ENCODE data around the gene ZGLP1.
"Not testable (repeated sequence)": the region's sequence is repeated elsewhere in the genome, so short reads cannot be mapped to it uniquely, and the experiment has no call there.

- TF ChIP-seq FOXK2 (IDR thresholded peaks at IDR 0.05); FOXA1 (IDR thresholded peaks at IDR 0.05); BHLHE40 (IDR thresholded peaks at IDR 0.05; ENCODE audit: borderline replicate concordance); TARDBP (IDR thresholded peaks at IDR 0.05); SP1 (IDR thresholded peaks at IDR 0.05): not testable (repeated sequence)
Observed at GRCh38 chr19:10336725-10337124, 27.1 kb upstream of the ZGLP1 start.

All from HEK293T (cell line).